ENCODE measurements around the gene LAMA3. TPM values are rescaled to one million over a fixed set of nuclear protein-coding genes. Genes with fewer than 3 reads are reported as not detected.

LAMA3 gene
- total and polyA plus RNA-seq, 2 donors (not counting 1 experiment from before 2014, with no cell fraction given) = 0.75 to 13.2 TPM

DNA sequence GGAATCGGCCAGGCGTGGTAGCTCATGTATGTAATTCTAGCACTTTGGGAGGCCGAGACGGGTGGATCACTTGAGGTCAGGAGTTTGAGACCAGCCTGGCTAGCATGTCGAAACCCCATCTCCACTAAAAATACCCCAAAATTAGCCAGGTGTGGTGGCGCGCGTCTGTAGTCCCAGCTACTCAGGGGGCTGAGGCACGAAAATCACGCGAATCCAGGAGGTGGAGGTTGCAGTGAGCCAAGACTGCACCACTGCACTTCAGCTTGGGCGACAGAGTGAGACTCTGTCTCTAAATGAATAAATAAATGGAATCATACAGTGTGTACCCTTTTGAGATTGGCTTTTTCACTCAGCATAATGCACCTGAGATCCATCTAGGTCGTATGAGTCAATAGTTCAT lies 305.9 kb downstream of the LAMA3 start:
- H3K4me2 ChIP-seq (ENCODE audit: extremely low read depth, insufficient read depth, low read length) = no peak overlapping the region
- H4K20me1 ChIP-seq (ENCODE audit: control insufficient read depth, extremely low read depth, insufficient read depth, low read length) = no peaks in the 10 kb centered on the region
- H3K4me1 ChIP-seq (ENCODE audit: control insufficient read depth, extremely low read depth, insufficient read depth, low read length) = no peaks in the 10 kb centered on the region
- TF ChIP-seq EZH2 (IDR thresholded peaks at IDR 0.05; ENCODE audit: low read length, missing control alignments) (no peak), CTCF (conservative IDR thresholded peaks at IDR 0.05 in 1 of 2, IDR thresholded peaks at IDR 0.05 in 1 of 2; ENCODE audit: low read depth in 1 of 2, low read length in 2 of 2) (no peak)
- no peak overlapping the region for H3K4me3 ChIP-seq (replicated peaks in 1 of 4; ENCODE audit: control extremely low read depth in 1 of 4, insufficient read depth in 1 of 4, low read depth in 3 of 4, low read length in 4 of 4)
- no peak overlapping the region for H2AFZ ChIP-seq (ENCODE audit: low read length)
- no peaks in the 10 kb centered on the region for H3K79me2 ChIP-seq (ENCODE audit: control insufficient read depth, insufficient read depth, low read length)
- H3K27me3 ChIP-seq (ENCODE audit: control insufficient read depth, insufficient read depth, low read length) = no peaks in the 10 kb centered on the region
- no peak overlapping the region for H3K27ac ChIP-seq (ENCODE audit: insufficient read depth, low read length)
- no peaks in the 10 kb centered on the region for H3K36me3 ChIP-seq (ENCODE audit: control insufficient read depth, insufficient read depth, low read length)
- H3K9ac ChIP-seq (ENCODE audit: insufficient read depth, low read length) = no peak overlapping the region
- H3K9me3 ChIP-seq (ENCODE audit: control insufficient read depth, insufficient read depth, low read depth, low read length) = no peaks in the 10 kb centered on the region
- DNase-seq (ENCODE audit: low read depth in 2 of 2) = no peak

GRCh38 chr18:23998018-23998417 lies 308.8 kb downstream of the LAMA3 start:
- Histone ChIP-seq H3K36me3 (ENCODE audit: control insufficient read depth, insufficient read depth, low read length) (no peaks in the 10 kb centered on the region), H3K4me1 (ENCODE audit: control insufficient read depth, extremely low read depth, insufficient read depth, low read length) (no peaks in the 10 kb centered on the region), H3K9ac (ENCODE audit: insufficient read depth, low read length) (no peak overlapping the region), H4K20me1 (ENCODE audit: control insufficient read depth, extremely low read depth, insufficient read depth, low read length) (no peaks in the 10 kb centered on the region), H3K79me2 (ENCODE audit: control insufficient read depth, insufficient read depth, low read length) (no peaks in the 10 kb centered on the region), H3K27ac (ENCODE audit: insufficient read depth, low read length) (no peak overlapping the region), H3K4me3 (replicated peaks in 1 of 4; ENCODE audit: control extremely low read depth in 1 of 4, insufficient read depth in 1 of 4, low read depth in 3 of 4, low read length in 4 of 4) (no peak overlapping the region), H3K9me3 (ENCODE audit: control insufficient read depth, insufficient read depth, low read depth, low read length) (no peaks in the 10 kb centered on the region), H2AFZ (ENCODE audit: low read length) (no peak overlapping the region), H3K4me2 (ENCODE audit: extremely low read depth, insufficient read depth, low read length) (no peak overlapping the region), H3K27me3 (ENCODE audit: control insufficient read depth, insufficient read depth, low read length) (no peaks in the 10 kb centered on the region)
- DNase-seq (ENCODE audit: low read depth in 2 of 2) = no peak
- TF ChIP-seq CTCF (conservative IDR thresholded peaks at IDR 0.05 in 1 of 2, IDR thresholded peaks at IDR 0.05 in 1 of 2; ENCODE audit: low read depth in 1 of 2, low read length in 2 of 2) (no peak), EZH2 (IDR thresholded peaks at IDR 0.05; ENCODE audit: low read length, missing control alignments) (no peak)

DNA sequence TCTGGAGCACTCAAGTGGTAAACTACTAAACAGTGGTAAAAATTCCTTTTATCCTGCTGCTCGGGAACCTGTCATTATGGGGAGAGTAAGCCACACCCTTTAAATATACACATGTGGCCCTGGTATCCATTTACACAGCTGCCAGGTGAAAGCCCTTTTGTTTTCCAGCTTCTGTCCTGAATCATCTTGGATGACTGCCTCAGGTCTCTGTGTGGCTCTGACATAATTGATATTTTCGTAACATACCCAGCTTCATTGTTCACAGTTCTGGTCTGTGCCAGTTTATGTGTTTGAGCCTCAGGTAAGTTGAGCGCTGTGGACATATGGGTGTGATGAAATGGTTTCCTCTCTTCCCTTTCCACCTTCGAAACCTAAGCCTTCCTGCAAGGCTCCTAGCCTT lies 309.6 kb downstream of the LAMA3 start:
- Histone ChIP-seq H3K4me1 (ENCODE audit: control insufficient read depth, extremely low read depth, insufficient read depth, low read length) (no peaks in the 10 kb centered on the region), H3K79me2 (ENCODE audit: control insufficient read depth, insufficient read depth, low read length) (no peaks in the 10 kb centered on the region), H3K9me3 (ENCODE audit: control insufficient read depth, insufficient read depth, low read depth, low read length) (no peaks in the 10 kb centered on the region), H3K27me3 (ENCODE audit: control insufficient read depth, insufficient read depth, low read length) (no peaks in the 10 kb centered on the region), H2AFZ (ENCODE audit: low read length) (no peak overlapping the region), H3K4me3 (replicated peaks in 1 of 4; ENCODE audit: control extremely low read depth in 1 of 4, insufficient read depth in 1 of 4, low read depth in 3 of 4, low read length in 4 of 4) (no peak overlapping the region), H3K9ac (ENCODE audit: insufficient read depth, low read length) (no peak overlapping the region), H3K4me2 (ENCODE audit: extremely low read depth, insufficient read depth, low read length) (no peak overlapping the region), H3K36me3 (ENCODE audit: control insufficient read depth, insufficient read depth, low read length) (no peaks in the 10 kb centered on the region), H3K27ac (ENCODE audit: insufficient read depth, low read length) (no peak overlapping the region), H4K20me1 (ENCODE audit: control insufficient read depth, extremely low read depth, insufficient read depth, low read length) (no peaks in the 10 kb centered on the region)
- TF ChIP-seq EZH2 (IDR thresholded peaks at IDR 0.05; ENCODE audit: low read length, missing control alignments) (no peak), CTCF (conservative IDR thresholded peaks at IDR 0.05 in 1 of 2, IDR thresholded peaks at IDR 0.05 in 1 of 2; ENCODE audit: low read depth in 1 of 2, low read length in 2 of 2) (no peak)
- DNase-seq (ENCODE audit: low read depth in 2 of 2) = peak in 1 of 2 donors; percentile 33
